GM21737 (cell line): Measurements from ENCODE around the gene GTSF1L.

Experiments used
- ATAC-seq: cut with Tn5 transposase; IDR thresholded peaks from one replicate; pipeline ENCODE4 v1.9.1; 2021; ENCODE audit warnings: mild to moderate bottlenecking, moderate library complexity; ENCODE audit not compliant: unreplicated experiment

GTSF1L gene

GRCh38 chr20:43746344-43747137, 19.7 kb upstream of the GTSF1L start:
- ATAC-seq = no peak

- ATAC-seq = no peak
These were observed 18.3 kb upstream of the GTSF1L start for GRCh38 chr20:43744966-43745730.

- no peak for ATAC-seq
These were observed 17.4 kb upstream of the GTSF1L start for GRCh38 chr20:43744151-43744611.

- no peak for ATAC-seq
These were observed 13.8 kb upstream of the GTSF1L start for GRCh38 chr20:43740642-43741041.

GRCh38 chr20:43739148-43739749, 12.4 kb upstream of the GTSF1L start:
- no peak for ATAC-seq

- ATAC-seq = no peak
These were observed 11.1 kb upstream of the GTSF1L start for GRCh38 chr20:43737925-43738324.

GRCh38 chr20:43736588-43737158, 9.9 kb upstream of the GTSF1L start:
- ATAC-seq = no peak

- no peak for ATAC-seq
These were observed 5.1 kb upstream of the GTSF1L start for GRCh38 chr20:43731927-43732326.

- no peak for ATAC-seq
These were observed 4.7 kb upstream of the GTSF1L start for GRCh38 chr20:43731469-43731868.

GRCh38 chr20:43728686-43729255, 2.0 kb upstream of the GTSF1L start:
- ATAC-seq = no peak

GRCh38 chr20:43727980-43728590, 1.3 kb upstream of the GTSF1L start:
- no peak for ATAC-seq

- ATAC-seq = no peak
These were observed 469 bp downstream of the GTSF1L start for GRCh38 chr20:43726333-43726732.

GRCh38 chr20:43725666-43726065, 1.1 kb downstream of the GTSF1L start:
- no peak for ATAC-seq

GRCh38 chr20:43724383-43724782, 2.4 kb downstream of the GTSF1L start:
- no peak for ATAC-seq

- ATAC-seq = no peak
These were observed 3.1 kb downstream of the GTSF1L start for GRCh38 chr20:43723735-43724134.

- no peak for ATAC-seq
These were observed 3.6 kb downstream of the GTSF1L start for GRCh38 chr20:43723186-43723585.

GRCh38 chr20:43722153-43722505, 4.7 kb downstream of the GTSF1L start:
- no peak for ATAC-seq

GRCh38 chr20:43721429-43722152, 5.2 kb downstream of the GTSF1L start:
- no peak for ATAC-seq

- ATAC-seq = no peak
These were observed 5.7 kb downstream of the GTSF1L start for GRCh38 chr20:43721097-43721428.

GRCh38 chr20:43720007-43720406, 6.8 kb downstream of the GTSF1L start:
- no peak for ATAC-seq
